ENCODE results near the gene RRP1B.

Gene RRP1B

GRCh38 chr21:43741423-43742096, 82.2 kb downstream of the RRP1B start:
- no peak for DNase-seq (ENCODE audit: low read depth in 2 of 2, low spot score in 1 of 2)

- no peak for DNase-seq (ENCODE audit: low read depth in 2 of 2, low spot score in 1 of 2)
These were observed 84.6 kb downstream of the RRP1B start for GRCh38 chr21:43743947-43744346.

DNA sequence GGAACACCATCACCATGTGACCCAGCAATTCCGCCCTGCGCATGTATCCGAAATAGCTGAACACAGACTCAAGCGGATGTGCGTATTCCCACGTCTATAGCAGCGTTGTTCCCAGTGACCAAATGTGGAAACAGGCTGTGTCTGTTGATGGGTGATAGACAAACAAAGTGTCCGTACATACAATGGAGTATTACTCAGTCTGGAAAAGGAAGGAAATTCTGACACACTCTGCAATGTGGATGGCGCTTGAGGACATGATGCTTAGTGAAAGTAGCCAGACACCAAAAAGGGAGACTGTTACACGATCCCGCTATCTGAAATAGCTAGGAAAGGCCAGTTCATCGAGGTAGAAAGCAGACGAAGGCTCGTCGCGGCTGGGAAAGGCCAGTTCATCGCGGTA, 85.4 kb downstream of the RRP1B start:
- no peak for DNase-seq (ENCODE audit: low read depth in 2 of 2, low spot score in 1 of 2)

All from stimulated activated CD8-positive, alpha-beta memory T cell treated with anti-CD3 and anti-CD28 coated beads, Interleukin-4, amount 100 ng/mL, for 1 hour (primary cell).